Activated CD4-positive, alpha-beta T cell treated with anti-CD3 and anti-CD28 coated beads, Interleukin-2, amount 10 ng/mL, durations not matched to agents 24 days and 14 days (primary cell): ENCODE data around the gene SHOC1. TPM values are rescaled to one million over a fixed set of nuclear protein-coding genes. Genes with fewer than 3 reads are reported as not detected.

Source experiments
- DNase-seq: peaks from one replicate; pipeline ENCODE4 v3.0.0; 2022
- H3K27ac Mint-ChIP-seq: one replicate; pipeline ENCODE4 v1.8.0; 2022; ENCODE audit warnings: mild to moderate bottlenecking, mixed read lengths
- H3K27me3 Mint-ChIP-seq: one replicate; pipeline ENCODE4 v1.8.0; 2022; ENCODE audit warnings: mixed read lengths
- H3K36me3 Mint-ChIP-seq: one replicate; pipeline ENCODE4 v1.8.0; 2022; ENCODE audit warnings: low read depth, mild to moderate bottlenecking, mixed read lengths
- H3K4me1 Mint-ChIP-seq: one replicate; pipeline ENCODE4 v1.8.0; 2021; ENCODE audit warnings: mixed read lengths
- H3K4me3 Mint-ChIP-seq: one replicate; pipeline ENCODE4 v1.8.0; 2022; ENCODE audit warnings: mild to moderate bottlenecking, moderate library complexity, mixed read lengths
- H3K9me3 Mint-ChIP-seq: one replicate; pipeline ENCODE4 v1.8.0; 2021; ENCODE audit warnings: mixed read lengths
- intact Hi-C: fragments of 100-400 bp; cut with micrococcal nuclease; formaldehyde crosslinking; loops from one replicate; pipeline ENCODE4 v1.15.1; 2023
- total RNA-seq: library from RNA; stranded (reverse); gene quantifications from 2 replicates; pipeline ENCODE4 v1.2.3, GENCODE V29; 2022

SHOC1 gene
- total RNA-seq = not detected in 2 replicates

DNA sequence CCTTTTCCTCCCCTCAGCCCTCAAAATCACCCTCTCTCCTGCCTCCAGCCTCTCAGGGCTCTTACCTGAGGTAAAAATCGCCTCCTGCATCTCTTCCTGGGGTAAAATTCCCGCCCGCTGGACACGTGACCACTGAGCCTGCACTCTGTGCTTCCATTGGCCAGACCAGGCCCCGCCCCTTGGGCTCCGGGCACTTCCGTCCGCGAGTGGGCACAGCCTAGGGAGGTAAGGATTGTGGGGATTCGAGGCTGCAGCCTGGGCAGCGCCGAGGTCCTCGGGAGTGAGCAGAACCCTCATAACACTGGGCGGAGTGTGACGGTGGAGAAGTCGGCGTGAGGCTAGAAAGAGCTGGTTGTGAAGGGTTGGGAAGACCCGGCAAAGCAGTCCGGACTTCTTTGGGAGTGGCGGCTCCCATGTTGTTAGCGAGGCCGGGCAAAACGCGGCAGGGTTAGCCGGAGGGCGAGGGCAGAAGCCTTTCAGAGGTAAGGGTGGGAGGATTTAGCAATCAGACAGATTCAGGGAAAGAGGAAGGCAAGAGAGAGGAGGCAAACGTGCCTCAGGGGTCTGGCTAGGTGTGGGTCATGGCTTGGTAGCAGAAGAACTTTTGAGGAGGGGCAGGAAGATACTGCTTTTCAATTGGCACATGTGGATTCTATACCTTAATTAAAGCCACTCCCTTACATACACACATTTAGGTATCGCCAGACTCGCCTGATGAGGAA, at the start of gene SHOC1:
TSS of gene SHOC1 (minus strand) at position 103 of the 722 bp plus-strand sequence. CDS start 3,519 bp downstream, outside the sequence.
- H3K4me3 Mint-ChIP-seq = no peak within 1 kb of the TSS
- DNase-seq = no peak
- no peak within 1 kb of the TSS for H3K27ac Mint-ChIP-seq
- H3K4me1 Mint-ChIP-seq = no peaks in the 10 kb centered on the region
- no peaks in the 10 kb centered on the region for H3K9me3 Mint-ChIP-seq
- H3K36me3 Mint-ChIP-seq = no peaks in the 10 kb centered on the region
- intact Hi-C loops = no loop called here
- no peaks in the 10 kb centered on the region for H3K27me3 Mint-ChIP-seq

DNA sequence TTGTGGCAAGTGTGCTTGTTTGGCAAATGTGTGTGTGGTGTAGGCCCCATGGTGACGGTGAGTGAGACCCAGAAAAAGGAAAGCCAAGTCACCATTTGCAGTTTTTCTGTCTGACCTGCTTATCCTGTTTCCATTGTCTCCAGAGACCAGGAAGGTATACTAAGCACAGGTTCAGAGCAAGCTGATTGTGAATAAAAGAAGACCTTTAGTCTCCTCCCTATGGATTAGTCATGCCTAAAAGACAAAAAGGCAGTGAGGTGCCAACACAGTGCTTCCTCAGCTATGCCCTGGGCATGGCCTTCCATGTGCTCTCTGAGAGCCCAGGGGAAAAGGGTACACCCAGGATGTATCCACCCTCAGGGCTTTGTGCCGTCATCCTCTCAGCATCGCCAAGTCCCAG, 49.2 kb upstream of the SHOC1 start:
- Mint-ChIP-seq H3K36me3 (no peaks in the 10 kb centered on the region), H3K9me3 (no peaks in the 10 kb centered on the region), H3K4me1 (peaks cover 2% of the 10 kb centered on the region), H3K4me3 (no peak overlapping the region), H3K27ac (no peak overlapping the region), H3K27me3 (peaks cover 7% of the 10 kb centered on the region)
- no peak for DNase-seq
- intact Hi-C loops = no loop called here

DNA sequence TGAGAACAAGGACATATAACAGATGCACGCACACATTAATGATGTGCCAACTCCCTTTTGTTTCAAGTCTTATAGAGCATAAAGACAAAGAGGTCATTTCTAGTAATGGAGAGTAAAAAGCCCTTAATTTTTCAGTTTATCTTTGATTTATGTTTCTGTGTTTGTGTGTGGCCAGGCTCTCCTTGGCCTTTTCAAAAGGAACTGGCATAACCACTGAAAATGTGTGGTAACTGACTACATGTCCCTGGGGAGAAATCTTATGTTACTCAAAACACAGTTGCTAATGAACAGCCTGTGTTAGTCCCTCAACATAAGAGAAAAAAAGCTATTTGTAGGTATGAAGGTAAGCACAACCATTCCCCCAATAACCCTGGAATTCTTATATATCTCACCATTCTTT, 47.6 kb upstream of the SHOC1 start:
- no peak for DNase-seq
- Mint-ChIP-seq H3K27me3 (peaks cover 13% of the 10 kb centered on the region), H3K9me3 (no peaks in the 10 kb centered on the region), H3K4me3 (no peak overlapping the region), H3K4me1 (peaks cover 2% of the 10 kb centered on the region), H3K27ac (no peak overlapping the region), H3K36me3 (no peaks in the 10 kb centered on the region)
- intact Hi-C loops = no loop called here

- Mint-ChIP-seq H3K9me3 (peaks cover 2% of the 10 kb centered on the region), H3K4me3 (no peak overlapping the region), H3K36me3 (no peaks in the 10 kb centered on the region), H3K4me1 (peaks cover 2% of the 10 kb centered on the region), H3K27me3 (peaks cover 13% of the 10 kb centered on the region), H3K27ac (no peak overlapping the region)
- intact Hi-C loops = no loop called here
- no peak for DNase-seq
Measured at GRCh38 chr9:111840442-111840841, 45.7 kb upstream of the SHOC1 start.

GRCh38 chr9:111839987-111840386, 45.2 kb upstream of the SHOC1 start:
- Mint-ChIP-seq H3K4me1 (peaks cover 2% of the 10 kb centered on the region), H3K9me3 (peaks cover 7% of the 10 kb centered on the region), H3K27me3 (peaks cover 15% of the 10 kb centered on the region), H3K27ac (no peak overlapping the region), H3K4me3 (no peak overlapping the region), H3K36me3 (no peaks in the 10 kb centered on the region)
- DNase-seq = no peak
- intact Hi-C loops = no loop called here

DNA sequence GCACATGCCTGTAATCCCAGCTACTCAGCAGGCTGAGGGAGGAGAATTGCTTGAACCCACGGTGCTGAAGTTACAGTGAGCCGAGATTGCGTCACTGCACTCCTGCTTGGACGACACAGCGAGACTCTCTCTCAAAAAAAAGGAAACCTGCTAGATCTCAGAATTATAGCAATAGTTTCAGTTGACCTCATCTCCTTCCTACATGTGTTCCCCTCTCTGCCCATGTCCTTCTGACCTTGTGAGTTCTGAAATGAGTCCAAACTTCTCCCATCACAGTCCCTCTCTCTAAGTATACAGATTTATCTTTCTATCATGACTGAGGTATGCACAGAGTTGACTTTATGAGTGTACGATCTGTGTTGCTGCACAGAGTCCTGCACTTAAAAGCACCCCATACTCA, 44.6 kb upstream of the SHOC1 start:
- Mint-ChIP-seq H3K27me3 (peaks cover 15% of the 10 kb centered on the region), H3K9me3 (peaks cover 7% of the 10 kb centered on the region), H3K36me3 (no peaks in the 10 kb centered on the region), H3K4me1 (peaks cover 2% of the 10 kb centered on the region), H3K4me3 (no peak overlapping the region), H3K27ac (no peak overlapping the region)
- no peak for DNase-seq
- intact Hi-C loops = no loop called here

DNA sequence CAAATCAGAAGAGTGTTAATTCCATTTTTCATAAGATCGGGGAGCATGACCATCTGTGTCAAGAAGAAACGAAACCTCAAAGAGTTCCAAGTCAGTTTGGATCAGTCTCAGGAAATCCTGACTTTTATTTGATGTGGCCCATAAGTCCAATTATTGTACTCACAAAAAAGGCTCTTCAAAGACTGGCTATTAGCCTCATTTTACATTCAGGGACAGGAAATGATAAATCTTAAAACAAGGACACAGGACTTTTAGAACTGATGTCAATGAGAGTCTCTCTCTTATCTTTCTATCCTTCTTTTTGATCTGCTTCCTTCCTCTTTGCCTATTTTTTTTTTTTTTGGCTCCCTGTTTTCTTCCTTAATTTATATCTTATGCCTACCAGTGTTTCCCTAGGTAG, 43.7 kb upstream of the SHOC1 start:
- no peak overlapping the region for H3K27ac Mint-ChIP-seq
- no peaks in the 10 kb centered on the region for H3K36me3 Mint-ChIP-seq
- peaks cover 7% of the 10 kb centered on the region for H3K9me3 Mint-ChIP-seq
- intact Hi-C loops = no loop called here
- H3K27me3 Mint-ChIP-seq = peaks cover 15% of the 10 kb centered on the region
- no peak overlapping the region for H3K4me3 Mint-ChIP-seq
- no peak for DNase-seq
- peaks cover 2% of the 10 kb centered on the region for H3K4me1 Mint-ChIP-seq

DNA sequence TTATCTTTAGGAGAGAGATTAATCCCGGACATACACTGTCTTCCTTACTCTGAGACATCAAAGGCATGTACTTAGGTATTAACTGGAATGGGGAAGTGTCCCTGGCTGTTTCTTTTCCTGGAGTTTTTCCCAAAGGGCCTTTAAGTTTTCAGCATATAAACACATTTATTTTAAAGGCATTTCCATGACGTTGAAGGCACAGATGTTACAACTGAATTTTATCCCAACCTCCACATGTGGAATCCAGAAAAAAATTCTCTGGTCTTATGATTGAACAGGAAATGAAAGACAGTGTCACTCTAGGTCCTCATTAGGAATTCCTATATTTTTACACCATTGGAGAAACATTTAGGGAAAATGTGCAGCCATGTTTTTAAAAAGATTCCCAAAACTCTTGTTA, 41.6 kb upstream of the SHOC1 start:
- DNase-seq = no peak
- H3K4me3 Mint-ChIP-seq = no peak overlapping the region
- peaks cover 7% of the 10 kb centered on the region for H3K9me3 Mint-ChIP-seq
- no peak overlapping the region for H3K27ac Mint-ChIP-seq
- peaks cover 12% of the 10 kb centered on the region for H3K27me3 Mint-ChIP-seq
- intact Hi-C loops = no loop called here
- peaks cover 2% of the 10 kb centered on the region for H3K4me1 Mint-ChIP-seq
- H3K36me3 Mint-ChIP-seq = no peaks in the 10 kb centered on the region

DNA sequence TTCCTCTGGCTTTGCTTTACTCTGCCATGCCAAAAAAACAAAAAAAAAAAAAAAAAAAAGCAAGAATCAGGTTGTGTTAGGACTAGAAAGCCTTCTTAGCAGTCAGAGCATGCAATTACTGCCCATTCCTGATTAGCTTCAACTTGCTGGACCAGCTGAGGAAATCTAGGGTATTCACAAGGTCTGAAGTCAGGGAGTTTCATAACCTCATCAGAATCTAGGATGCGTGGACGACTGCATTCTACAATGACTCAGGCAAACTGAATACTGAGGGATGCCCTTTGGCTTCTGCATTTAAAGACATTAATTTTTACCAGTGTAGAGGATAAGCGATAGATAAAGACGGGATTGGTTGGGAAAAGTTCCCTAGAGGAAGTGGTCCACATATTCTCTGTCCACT, 39.2 kb upstream of the SHOC1 start:
- intact Hi-C loops = no loop called here
- H3K36me3 Mint-ChIP-seq = no peaks in the 10 kb centered on the region
- peaks cover 14% of the 10 kb centered on the region for H3K27me3 Mint-ChIP-seq

GRCh38 chr9:111832449-111832848, 37.7 kb upstream of the SHOC1 start:
- Mint-ChIP-seq H3K27me3 (peaks cover 8% of the 10 kb centered on the region), H3K27ac (no peak overlapping the region), H3K4me1 (no peaks in the 10 kb centered on the region), H3K36me3 (no peaks in the 10 kb centered on the region), H3K4me3 (no peak overlapping the region), H3K9me3 (peaks cover 7% of the 10 kb centered on the region)
- DNase-seq = no peak
- intact Hi-C loops = no loop called here

More for the DNA sequence above, 39.2 kb upstream of the SHOC1 start:
- Mint-ChIP-seq H3K27ac (no peak overlapping the region), H3K9me3 (peaks cover 7% of the 10 kb centered on the region), H3K4me1 (no peaks in the 10 kb centered on the region), H3K4me3 (no peak overlapping the region)
- DNase-seq = no peak

DNA sequence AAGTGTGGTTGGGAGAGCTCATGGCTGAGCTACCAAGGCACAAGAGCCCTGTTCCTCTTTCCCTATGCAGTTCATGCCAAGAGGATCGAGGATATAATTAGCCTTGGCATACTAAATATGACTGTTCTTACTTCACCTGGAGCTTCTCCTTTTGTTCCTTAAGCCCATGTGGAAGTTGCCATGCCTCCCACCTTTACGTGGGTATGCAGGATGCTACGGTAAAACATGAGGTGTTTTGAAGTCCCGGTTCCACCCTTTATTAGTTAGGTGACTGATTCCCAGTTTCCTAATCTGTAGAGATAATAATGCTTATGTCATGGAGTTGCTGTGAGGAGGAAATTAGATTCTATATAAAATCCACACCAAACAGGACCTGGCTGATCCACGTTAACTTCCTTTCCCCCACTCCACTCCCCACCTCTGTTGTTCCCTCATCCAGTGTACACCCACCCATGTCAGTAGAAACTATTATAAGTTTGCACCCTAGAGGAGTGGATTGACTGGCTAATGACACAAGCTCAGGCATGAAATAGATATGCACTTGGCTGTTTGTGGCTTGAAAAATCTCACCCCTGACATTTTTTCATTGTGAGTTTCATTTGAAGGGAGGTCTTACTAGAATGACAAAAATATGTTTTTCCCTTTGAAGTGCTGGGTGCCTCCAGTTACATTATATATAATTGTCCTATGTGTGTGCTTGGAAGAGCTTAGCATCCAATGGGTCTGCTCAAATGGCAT, 36.8 kb upstream of the SHOC1 start:
- Mint-ChIP-seq H3K36me3 (no peaks in the 10 kb centered on the region), H3K27me3 (peaks cover 8% of the 10 kb centered on the region), H3K9me3 (peaks cover 7% of the 10 kb centered on the region), H3K4me1 (no peaks in the 10 kb centered on the region), H3K4me3 (no peak overlapping the region), H3K27ac (no peak overlapping the region)
- intact Hi-C loops = no loop called here
- no peak for DNase-seq

DNA sequence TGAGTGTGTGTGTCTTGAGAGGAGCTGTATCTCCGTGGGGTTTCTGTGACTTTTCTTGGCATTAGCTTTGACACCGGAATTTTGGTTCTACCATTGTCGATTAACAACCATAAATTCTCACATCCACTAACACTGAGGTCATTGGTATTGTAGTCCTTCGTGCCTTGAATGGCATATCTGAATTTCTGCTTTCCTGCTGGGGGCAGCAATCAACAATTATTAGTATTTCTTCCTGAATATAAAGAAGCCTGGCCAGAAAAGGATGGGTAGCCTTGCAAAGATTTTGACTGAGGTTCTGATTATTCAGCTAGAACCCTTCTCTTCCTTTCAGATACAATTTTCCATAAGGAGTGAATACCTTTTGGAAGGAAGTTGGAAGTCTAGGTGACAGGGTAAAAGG, 33.5 kb upstream of the SHOC1 start:
- Mint-ChIP-seq H3K9me3 (no peaks in the 10 kb centered on the region), H3K4me1 (no peaks in the 10 kb centered on the region), H3K4me3 (no peak overlapping the region), H3K27ac (no peak overlapping the region), H3K36me3 (no peaks in the 10 kb centered on the region), H3K27me3 (peaks cover 6% of the 10 kb centered on the region)
- no peak for DNase-seq
- intact Hi-C loops = loop anchor here (1.0 kb wide), 1 partner anchor 246 kb away; no protein-coding TSS in a partner anchor

- intact Hi-C loops = no loop called here
- peaks cover 8% of the 10 kb centered on the region for H3K27me3 Mint-ChIP-seq
- H3K9me3 Mint-ChIP-seq = no peaks in the 10 kb centered on the region
- DNase-seq = no peak
- no peaks in the 10 kb centered on the region for H3K4me1 Mint-ChIP-seq
- no peak overlapping the region for H3K27ac Mint-ChIP-seq
- no peaks in the 10 kb centered on the region for H3K36me3 Mint-ChIP-seq
- no peak overlapping the region for H3K4me3 Mint-ChIP-seq
Measured at GRCh38 chr9:111825468-111826145, 30.9 kb upstream of the SHOC1 start.

- Mint-ChIP-seq H3K4me3 (no peak overlapping the region), H3K9me3 (no peaks in the 10 kb centered on the region), H3K27me3 (peaks cover 2% of the 10 kb centered on the region), H3K27ac (no peak overlapping the region), H3K4me1 (no peaks in the 10 kb centered on the region), H3K36me3 (no peaks in the 10 kb centered on the region)
- no peak for DNase-seq
- intact Hi-C loops = no loop called here
Measured at GRCh38 chr9:111821006-111821528, 26.3 kb upstream of the SHOC1 start.
